D721Med (cell line): ENCODE measurements around the gene FMN1.

Experiments used
- DNase-seq: peaks from one replicate; pipeline ENCODE4 v3.0.0; 2011; ENCODE audit warnings: low spot score; ENCODE audit not compliant: insufficient read length
- FAIRE-seq: peaks from 2 replicates; lab custom pipeline; 2011; peaks lifted over from hg19 to GRCh38; lab: Jason Lieb, UNC
- CTCF ChIP-seq: IDR thresholded peaks from 2 replicates; pipeline ENCODE4 v1.5.1; 2012; ENCODE audit warnings: mild to moderate bottlenecking, control low read depth; ENCODE audit not compliant: insufficient read depth; ENCODE audit errors: missing control alignments

FMN1 gene

GRCh38 chr15:33125894-33126537 lies 68.5 kb downstream of the FMN1 start:
- DNase-seq (no peak), FAIRE-seq (no peak)
- TF ChIP-seq CTCF = no peak

DNA sequence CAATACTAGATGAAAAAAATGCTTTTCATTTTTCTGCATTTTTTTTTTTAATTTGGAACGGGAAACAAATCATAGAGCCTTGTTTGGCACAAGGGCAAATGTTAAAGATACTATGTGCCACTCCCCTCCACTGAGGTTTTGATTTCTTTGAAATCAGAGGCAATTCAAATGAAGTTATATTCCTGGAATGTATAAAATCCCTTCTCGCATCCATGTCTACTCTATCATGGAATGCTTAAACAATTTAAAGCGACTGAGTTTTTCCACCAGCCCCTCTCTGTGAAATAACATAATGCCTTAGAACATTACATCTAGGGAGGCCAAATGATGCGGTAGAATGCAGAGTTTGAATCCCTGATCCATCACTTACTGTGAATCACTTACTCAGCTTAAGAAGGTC lies 69.7 kb downstream of the FMN1 start:
- no peak for DNase-seq
- TF ChIP-seq CTCF = no peak
- FAIRE-seq = no peak

- no peak for TF ChIP-seq CTCF
- DNase-seq (no peak), FAIRE-seq (no peak)
These were observed 70.2 kb downstream of the FMN1 start for GRCh38 chr15:33124279-33124678.

DNA sequence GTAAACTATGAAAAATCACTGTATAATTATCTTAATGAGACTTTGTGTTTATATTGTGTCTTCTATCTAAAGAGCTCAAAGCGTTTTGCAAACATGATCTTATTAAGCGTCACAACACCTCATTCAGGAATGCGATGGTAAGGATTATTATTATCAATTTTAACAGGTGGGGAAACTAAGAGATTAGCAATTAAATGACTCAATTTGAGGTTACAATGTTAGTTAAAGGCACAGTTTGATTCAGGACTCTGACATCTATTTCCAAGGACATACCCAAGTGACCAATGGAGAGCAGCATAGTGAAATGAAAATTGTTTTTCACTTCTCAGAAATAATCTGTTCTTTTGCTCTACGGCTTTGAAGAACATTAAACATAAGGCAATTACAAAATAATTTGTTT lies 74.6 kb downstream of the FMN1 start:
- no peak for TF ChIP-seq CTCF
- no peak for DNase-seq
- no peak for FAIRE-seq

DNA sequence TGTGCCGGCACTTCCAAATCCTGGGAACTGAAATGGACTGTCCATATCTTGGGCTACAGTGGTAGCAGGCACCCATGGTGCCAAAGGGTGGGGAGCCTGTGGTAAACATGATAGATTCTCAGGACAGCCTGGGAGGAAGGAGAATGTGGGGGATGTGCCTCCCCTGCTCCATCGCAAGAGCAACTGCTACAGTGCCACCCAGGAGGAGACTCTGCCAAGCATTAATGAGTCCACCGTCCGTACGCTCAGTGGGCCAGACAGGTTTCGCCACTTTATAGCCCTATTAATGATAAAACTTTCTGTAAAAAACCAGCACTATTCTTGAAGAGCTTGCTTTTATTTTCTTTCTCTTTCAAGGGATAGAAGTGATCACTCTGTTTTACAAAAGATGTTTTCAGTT lies 75.2 kb downstream of the FMN1 start:
- no peak for TF ChIP-seq CTCF
- no peak for FAIRE-seq

DNA sequence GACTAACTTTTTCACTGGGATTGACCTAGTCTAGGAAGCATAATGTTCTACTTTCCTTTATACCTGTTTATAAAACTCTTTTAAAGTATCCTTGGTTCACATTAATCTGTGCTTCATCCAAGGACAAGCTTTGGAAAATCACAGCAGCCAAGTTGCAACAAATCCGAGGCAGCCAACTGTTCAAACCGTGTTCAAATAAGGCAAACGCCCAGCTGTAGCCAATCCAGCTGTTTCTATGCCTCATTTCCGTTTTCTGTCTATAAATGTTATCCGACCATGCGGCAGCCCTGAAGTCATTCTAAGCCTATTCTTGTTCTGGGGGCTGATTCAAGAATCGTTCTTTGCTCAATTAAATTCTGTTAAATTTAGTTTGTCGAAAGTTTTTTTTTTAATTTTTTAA lies 78.3 kb downstream of the FMN1 start:
- DNase-seq (no peak), FAIRE-seq (no peak)
- no peak for TF ChIP-seq CTCF

More for the DNA sequence above, 75.2 kb downstream of the FMN1 start:
- no peak for DNase-seq

- no peak for TF ChIP-seq CTCF
- no peak for FAIRE-seq
- DNase-seq = no peak
These were observed 79.2 kb downstream of the FMN1 start for GRCh38 chr15:33115191-33115861.
